Left hindlimb (tissue), 1 donor: ENCODE measurements around the gene PLEKHH1.

Experiments
- DNase-seq: peaks from one replicate; pipeline ENCODE4 v3.0.0-alpha.2; 2018

The PLEKHH1 gene

DNA sequence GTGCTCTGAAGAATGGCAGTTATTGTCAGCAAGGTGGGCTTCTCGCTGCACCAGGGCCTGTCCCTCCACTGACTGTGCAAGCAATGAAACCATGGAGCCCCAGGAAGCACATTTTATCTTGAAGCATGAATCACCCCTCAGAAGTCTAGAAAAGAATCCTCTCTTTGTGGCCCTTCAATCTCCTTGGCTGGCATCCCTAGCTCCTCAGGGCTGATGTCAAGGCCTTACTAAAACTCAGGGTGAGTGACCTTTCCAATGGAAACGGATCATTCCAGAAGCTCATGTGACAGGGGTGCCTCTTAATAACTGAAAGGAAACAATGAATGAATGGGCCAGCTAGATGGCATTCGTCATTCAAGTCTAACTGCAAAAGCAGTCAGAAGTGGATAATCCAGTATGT lies 22.3 kb upstream of the PLEKHH1 start:
- DNase-seq, result no peak

DNA sequence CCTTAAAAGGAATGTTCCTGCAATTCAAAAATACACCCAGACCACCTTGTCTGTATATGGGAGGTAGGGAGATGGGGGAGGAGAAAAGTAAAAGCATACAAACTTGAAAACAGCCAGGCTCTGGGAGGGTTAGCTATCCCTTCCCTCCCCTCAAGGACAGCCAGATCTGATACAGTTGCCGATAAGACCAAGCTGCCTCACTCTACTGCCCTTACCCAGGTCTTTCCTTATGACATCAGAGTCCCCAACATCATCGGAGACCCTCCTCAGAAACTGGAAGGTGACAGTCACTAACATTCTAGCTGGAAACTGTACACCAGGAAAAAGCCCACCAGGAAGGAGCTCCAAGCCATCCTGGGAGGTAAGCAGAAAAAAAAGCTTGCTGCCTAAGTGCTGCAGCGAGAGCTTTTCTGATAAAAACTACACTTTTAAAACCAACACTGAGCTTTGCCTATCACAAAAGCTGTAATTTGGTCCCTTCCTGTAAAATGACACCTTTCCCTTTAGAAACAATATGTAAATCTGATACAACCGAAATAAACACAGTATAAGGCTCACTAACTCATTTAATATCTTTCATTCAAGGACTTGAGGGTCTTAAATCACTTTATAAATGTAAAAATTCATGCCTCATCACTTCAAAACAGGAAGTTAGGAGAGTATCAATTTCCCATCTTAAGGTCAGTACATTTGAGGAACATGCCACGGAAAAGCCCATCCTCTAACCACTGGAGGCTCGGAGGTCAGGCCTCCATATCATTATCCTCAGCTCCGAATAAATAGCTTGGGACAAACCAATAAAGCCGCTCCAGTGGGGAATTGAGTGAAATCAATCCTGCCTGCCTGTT lies 20.4 kb upstream of the PLEKHH1 start:
- DNase-seq, result no peak

DNA sequence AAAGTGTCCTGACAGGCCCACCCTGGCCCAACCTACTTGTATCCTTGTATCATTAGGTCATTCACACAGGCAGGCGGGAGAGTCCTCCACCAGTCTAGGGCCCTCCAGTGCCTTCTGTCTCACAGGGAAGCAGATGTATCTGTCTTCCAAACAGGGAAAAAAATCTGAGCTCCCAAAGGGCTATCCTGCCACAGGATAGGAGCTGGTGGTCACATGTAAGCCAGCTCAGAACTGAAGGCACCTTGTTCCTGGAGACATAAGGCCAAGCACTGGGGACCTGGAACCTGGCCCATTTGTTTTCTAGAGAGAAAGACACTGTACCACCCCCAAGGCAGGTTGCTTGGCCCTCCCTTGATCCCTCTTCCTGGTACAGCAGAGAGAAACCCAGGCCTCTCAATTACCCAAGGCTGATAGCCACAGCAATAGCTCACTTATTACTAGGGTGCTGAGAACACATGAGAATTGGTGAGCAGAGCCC lies 19.4 kb upstream of the PLEKHH1 start:
- no peak for DNase-seq

DNA sequence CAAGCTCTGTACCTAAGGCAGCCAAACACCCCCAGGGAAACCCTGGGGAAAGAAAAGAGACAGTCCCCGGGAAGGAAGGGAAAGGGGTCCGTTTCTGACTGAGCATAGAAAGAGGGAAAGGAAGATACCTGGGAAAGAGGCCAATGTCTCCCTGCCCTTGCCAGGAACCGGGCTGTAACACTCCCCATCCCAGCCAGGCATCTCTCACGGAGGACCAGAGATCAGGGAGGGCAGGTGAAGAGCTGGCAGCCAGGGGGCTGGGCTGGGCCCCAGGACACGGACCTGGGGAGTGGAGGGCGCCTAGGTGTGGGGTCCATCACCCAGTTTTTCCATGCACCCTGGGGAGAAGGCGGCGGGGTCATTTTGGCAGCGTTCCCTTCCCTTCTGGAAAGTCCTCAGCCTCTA lies 18.9 kb upstream of the PLEKHH1 start:
- DNase-seq, result peak; percentile 47

DNA sequence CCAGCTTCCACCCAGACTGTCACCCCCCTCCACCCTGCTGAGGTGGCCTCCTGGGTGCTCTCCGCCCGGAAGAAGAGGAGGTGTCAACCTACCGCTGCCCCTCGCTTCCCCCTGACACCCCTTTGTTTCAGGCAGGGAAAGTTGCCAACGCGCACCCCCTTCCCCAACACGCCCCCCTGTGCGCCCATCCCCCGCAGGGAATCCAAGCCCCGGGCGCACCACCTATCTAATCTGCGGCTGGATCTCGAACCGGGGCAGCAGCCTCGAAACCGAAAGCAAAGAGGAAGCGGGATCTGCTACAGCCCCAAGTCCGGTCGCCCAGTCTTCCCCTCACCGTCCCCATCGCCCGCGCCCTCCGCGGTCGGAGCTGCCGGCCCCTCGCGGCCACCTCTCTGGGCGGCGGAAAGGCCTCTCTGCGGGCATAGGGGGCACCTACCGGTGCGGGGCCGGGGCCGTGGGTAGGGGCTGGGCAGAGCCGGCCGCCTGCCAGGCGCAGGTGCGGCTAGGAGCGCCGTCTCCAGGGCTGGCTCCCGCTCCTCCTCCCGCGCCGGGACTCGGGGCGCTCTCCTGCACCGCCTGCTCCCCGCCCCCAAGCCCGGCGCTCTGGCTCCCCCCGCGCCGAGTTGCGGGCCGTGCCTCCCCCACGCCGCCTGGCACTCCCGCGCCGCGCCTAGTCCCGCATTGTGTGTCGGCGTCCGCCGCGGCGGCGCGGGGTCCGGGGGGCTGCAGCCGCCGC lies 18.3 kb upstream of the PLEKHH1 start:
- peak; percentile 45 for DNase-seq

DNA sequence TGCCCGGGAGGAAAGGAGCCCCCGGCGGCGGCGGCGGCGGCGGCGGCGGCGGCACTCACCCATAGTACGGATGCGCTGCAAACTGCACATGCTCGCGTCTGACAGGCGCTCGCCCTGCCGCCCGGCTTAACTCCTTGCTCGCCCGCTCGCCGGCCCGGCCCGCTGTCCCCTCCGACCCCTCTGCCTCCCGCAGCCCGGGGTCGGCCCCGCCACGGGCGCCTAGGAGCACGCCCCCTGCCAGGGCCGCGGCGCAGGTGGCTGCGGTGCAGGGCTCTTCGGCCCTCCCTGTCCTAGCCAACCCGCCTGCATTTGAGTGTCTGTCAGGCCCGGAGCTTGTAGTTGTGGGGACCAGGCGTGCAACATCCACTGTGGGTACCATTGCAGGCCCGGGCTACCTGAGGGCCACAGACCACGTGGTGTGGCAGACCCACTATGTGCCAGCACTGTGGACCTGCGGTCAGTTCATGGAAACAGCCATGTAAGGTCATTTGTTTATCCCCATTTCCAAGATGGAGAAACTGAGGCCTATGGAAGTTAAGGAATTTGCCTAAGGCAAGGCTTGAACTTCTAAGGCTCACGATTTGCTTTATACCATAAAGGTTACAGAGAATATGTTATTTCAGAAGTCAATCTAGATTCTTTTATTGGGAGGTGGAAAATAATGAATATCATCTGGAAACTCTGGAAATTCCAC lies 17.6 kb upstream of the PLEKHH1 start:
- no peak for DNase-seq

DNA sequence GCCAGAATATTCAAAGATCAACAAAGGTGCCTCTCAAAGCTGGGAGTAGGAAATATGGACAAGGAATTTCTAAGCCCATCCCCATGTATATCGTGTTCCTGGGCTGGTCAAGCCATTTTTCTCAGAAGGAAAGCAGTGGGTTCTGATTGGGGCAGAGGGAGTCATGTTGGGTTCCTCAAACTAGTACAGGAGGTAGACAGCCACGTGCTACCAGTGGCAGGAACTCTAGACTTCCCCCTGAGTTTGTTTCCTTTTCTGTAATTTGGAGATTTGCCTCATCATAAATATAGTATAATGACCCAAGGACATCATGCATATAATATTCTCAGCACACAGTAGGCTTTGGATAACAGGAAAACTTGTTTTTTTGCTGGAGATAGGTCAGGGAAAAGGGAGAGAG lies 16.4 kb upstream of the PLEKHH1 start:
- no peak for DNase-seq

DNA sequence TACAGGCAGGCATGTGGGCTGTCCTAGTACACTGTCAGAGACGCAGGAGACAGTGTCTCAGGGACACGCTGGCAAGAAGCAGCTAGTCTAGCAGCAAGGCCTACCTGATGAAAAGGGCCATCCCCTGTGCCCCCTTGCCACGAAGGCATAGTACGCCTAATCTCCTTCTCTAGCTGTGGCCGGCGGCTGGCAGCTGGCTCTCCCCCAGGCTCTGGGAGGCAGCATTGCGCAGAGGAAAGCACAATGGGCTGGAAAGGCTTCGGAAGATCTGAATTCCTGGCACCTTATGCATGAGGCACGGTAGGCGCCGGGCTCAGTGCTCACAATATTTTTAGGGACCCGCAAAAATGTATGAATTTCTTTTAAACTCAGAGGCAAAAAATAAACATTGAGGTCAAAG lies 16.0 kb upstream of the PLEKHH1 start:
- no peak for DNase-seq

DNA sequence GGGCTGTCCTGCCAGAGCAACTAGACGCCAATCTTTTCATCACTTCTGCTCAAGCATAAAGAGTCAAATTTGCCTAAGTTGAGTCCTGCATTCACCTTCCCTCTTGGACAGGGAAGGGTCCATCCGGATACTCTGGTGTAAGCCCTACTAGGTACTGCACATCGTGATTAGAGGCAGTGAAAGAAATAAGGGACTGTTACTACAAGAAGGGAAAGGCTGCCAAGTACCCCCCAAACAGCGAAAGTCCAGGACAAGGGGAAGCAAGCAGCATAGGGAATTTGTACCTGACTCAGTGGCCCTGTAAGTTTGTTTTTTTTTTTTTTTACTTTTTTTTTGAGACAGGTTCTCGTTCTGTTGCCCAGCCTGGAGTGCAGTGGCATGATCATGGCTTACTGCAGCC lies 13.7 kb upstream of the PLEKHH1 start:
- DNase-seq, result no peak

DNA sequence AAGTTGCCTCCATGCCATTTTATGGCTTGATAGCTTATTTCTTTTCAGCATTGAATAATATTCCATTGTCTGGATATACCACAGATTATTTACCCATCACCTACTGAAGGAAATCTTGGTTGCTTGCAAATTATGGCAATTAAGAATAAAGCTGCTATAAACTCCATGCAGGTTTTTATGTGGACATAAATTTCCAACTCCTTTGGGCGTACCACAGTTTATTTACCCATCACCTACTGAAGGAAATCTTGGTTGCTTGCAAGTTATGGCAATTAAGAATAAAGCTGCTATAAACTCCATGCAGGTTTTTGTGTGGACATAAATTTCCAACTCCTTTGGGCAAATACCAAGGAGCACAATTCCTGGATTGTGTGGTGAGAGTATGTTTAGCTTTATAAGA lies 12.6 kb upstream of the PLEKHH1 start:
- DNase-seq, result no peak

DNA sequence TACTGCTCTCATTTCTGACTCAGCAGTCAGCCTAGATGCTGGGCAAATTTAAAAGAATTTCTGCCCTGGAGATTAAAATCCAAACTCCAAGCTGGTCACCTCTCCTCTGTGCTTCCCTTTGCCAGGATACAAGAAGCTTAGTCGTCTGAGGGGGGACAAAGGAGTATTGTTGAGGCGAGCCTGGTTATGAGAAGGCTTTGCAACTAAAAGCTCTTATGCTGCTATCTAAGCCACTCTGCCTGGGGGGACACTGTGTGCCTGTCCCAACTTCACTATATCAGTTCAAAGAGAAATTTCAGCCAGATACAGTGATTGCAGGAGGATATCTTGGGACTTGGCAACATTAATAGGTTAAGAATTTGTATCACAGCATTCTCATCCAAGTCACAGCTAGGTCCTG lies 10.8 kb upstream of the PLEKHH1 start:
- no peak for DNase-seq

DNA sequence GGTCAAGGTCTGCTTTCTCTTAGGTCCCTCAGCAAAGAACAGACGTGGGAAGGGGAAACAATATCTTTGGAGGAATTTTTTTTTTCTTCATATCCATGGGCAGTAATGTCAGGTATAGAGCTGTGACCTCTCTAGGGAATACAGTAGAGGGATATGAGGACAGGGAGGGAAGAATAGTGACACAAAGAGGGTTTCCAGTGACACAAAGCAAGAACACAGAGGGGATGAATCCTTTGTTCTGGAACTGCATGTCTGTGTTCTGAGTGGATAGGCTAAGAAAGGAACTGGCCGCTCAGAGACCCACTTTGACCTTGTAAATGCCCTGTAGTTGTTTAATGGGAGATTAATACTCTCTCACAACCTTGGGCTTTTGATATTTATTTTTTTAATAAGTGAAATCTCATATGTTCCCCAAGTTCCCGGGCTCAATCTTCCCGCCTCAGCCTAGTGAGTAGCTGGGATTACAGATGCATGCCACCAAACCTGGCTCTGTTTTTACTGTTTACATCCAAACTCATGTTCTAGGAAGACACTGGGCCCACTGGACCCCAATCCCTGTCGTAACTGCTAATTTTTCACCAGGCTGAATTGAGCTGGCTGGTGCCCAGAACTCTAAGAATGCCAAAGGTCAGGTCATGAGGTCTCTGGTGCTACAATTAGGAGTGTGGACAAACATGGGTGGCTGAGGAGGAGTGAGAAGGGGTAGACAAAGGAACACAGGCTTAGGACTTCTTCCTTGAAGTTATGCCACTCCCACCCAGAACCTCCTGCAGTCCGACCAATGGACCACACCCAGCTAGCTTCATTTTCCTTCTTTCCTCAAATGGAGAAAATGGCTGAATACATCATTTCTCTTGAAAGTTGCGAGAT lies 9.1 kb upstream of the PLEKHH1 start:
- DNase-seq, result no peak

DNA sequence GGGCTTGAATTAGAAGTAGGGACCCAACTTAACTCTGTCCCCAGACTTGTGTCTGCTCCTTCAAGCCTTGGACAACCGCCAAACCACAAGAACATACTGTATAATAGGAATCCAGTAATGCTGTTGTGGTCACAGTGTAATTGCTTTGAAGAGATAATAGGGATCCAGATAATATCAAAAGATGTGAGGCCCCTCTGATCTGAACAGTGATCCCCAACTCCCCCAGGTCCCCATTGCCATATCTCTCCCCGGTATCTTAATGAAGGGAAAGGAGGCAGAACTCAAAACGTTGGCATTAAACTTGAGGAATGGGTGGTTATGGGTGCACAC lies 8.5 kb upstream of the PLEKHH1 start:
- DNase-seq, result no peak

DNA sequence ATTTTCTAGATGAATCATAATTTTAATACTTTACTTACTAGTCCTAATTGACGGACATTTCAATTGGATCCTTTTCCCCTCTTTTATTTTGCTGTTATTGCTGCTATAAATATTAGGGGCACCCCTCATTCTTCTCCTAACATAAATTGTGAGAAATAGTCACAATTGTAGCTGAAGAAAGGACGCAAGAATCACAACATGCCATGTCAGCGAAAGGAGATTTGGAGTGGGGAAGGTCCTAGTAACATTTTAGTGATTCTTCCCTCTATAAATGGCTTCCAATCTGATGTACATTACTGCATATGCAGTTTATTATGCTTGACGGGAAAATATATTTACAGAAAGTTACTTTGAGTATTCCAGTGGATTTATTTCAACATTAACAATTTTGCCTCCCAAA lies 7.7 kb upstream of the PLEKHH1 start:
- DNase-seq, result no peak

DNA sequence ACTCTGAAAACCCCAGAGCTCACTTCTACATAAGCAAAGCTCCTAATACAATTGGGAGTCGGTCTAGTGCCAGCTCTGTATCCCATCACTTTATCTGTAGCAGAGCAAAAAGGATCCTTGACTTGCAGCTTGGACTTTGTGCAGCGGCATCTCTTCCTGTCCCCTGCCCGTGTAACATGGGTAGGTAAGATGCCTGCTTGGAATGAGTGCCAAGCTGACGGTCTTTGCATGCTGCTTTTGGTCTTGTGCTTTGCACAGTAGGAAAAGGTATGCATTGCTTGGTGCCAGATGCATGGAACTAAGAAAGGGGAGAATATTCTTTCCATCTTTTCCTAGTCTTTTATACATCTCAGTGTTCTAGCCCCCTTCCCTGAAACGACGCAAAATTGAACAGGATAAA lies 6.9 kb upstream of the PLEKHH1 start:
- DNase-seq, result no peak

DNA sequence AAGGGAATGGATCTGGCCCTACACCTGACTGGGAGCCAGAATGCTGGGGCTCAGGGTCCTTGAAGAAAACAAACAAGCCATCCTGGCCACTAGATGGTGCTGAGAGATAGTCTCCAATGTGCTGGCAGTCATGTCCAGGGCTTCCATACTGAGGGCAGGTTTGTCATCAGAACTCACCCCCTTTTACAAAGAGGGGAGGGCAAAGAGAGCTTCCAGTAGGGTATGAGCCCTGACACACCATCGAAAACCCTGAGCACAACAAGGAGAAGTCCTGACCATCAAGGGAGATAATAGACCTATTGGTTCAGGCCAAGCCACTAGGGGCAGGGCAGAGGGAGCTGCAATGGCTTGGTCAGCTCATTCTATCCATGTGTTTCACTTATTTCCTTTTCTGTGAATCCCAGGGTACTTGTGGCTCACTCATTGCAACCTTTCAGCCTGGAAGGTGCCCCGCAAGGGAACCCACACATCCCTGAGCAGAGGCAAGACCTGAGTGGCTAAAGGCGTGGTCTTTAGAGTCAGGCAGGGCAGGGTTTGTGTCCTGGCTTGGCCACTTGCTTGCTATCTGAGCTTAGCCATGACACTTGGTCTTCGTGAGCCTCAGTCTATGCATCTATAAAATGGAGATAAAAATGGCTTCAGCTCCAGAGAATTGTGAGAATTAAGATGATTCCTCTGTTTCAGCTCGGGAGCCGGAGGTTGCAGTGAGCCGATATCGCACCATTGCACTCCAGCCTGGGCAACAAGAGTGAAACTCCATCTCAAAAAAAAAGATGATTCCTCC lies 6.2 kb upstream of the PLEKHH1 start:
- no peak for DNase-seq

DNA sequence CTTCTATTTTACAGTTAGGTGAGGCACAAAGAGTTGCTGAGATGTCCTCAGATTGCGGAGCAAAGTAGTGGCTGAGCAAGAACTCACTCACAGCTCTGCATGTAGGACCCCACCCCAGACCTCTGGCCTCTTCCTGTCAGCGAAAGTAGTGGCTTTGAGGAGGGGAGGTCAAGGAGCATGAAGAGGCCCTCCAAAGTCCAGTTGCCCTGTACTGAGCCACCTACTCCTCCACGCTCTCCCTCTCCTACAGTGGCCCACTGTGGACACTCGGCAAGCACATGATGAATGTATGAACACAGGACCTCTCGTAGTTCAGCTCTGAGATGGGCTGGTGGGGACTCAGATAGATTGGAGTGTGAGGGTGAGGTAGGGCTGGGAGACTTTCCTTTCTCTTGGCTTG lies 5.3 kb upstream of the PLEKHH1 start:
- DNase-seq, result no peak

DNA sequence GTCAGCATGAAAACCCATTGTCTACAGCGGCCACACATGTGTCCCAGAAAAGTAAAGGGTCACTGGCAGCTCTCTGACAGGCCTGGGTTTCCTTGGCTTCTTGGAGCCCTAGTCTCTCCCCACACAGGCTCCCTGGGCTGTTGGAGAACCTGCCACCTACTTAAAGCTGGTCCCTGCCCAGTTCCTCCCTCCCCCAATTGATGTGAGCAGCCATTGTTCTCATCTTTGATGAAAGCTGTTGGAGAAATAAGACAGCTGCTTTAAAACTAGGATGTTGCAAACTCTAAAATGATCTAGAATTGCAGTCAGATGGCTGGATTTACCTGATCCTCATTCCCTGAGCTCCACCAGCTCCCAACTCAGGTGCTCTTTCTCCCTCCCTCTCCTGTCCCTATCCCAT lies 4.8 kb upstream of the PLEKHH1 start:
- no peak for DNase-seq

DNA sequence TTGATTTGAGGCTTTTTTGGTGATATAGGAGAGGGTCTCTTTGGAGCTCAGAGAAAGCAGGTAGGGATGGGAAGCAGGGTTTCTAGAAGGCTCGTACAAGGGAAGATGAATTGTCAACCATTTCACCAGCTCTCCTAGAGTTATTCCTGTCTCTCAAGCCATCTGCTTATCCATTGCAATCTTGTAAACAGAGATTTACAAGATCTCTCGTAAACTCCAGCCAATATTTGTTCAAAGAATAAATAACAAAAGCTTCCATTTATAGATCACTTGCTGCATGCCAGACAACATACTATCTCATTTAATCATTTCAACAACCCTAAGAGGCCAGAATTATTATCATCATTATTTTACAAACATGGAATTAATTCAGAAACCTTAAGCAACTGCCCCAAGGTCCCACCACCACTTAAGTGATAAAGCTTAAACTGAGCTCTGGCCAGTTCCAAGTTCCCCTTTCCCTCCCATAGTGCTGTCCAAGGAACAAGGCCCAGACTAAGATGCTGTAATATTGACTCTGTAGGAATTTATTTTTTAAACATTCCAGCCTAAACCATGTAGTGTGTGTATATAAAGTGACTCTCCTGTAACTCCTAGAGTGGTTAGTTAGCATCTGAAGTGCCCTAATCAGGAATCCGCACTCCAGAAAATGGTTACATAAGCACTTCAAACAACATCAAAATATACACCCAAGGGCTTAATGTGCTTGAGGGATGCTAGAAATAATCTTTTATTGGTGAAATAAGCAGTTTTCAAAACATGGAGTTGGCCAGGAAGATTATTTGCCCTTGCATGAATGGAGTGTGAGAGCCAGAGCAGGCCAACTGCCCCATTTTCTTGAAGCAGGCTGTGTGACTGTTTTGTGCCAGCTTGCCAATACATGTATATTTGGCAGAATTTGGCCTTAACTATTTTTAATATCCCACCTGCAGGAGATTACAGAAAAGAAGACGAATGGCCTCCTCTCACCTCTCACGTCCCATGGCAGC lies 2.8 kb upstream of the PLEKHH1 start:
- no peak for DNase-seq

DNA sequence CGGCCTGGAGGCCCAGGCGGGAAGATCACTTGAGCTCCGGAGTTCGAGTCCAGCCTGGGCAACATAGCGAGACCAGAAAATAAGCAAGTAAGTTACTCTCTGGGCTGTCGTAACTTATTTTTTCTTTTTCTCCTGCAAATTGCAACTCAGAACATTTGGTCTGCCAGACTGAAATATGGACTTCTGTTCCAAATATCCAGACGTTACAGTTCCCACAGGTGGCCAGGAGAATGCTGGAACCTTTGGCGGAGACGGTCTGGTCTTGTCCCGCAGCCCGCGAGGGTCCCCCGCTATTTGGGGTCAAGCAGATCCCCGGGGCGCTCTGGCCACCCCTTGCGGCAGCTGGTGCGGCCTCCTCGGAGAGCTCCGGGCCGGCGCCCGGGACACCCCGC lies 488 bp upstream of the PLEKHH1 start:
- DNase-seq, result no peak

DNA sequence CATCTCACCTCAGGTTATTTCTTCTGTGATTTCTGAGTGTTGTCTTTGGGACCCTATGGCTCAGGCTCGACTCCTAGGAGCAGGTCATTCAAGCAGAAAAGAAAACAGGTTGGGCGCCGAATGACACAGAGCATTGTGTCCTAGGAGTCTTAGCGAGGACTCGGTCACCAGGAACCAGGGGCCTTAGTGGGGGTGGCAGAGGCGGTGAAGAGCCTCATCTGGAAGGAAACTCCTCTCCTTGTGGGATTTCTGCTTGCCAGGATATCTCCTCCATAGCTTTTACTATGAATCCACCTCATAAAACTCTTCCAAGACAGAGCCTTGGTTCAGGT lies 630 bp downstream of the PLEKHH1 start:
- no peak for DNase-seq
